Fibroblast of mammary gland (primary cell): Measurements from ENCODE around the gene FAIM2.

Experiments
- DNase-seq: peaks from one replicate; pipeline ENCODE4 v3.0.0-alpha.2; 2010; ENCODE audit warnings: low read depth
- H3K4me3 ChIP-seq: 2 replicates; pipeline ENCODE4 v1.5.1; 2011; ENCODE audit warnings: low read depth, mild to moderate bottlenecking, low read length, moderate library complexity; ENCODE audit not compliant: control insufficient read depth
- TF ChIP-seq, protein P1 (sequence below): conservative IDR thresholded peaks from 2 replicates; pipeline ENCODE4 v1.5.1; 2011; ENCODE audit warnings: low read depth, low read length, inconsistent platforms; ENCODE audit not compliant: control insufficient read depth, insufficient read depth

The FAIM2 gene

DNA sequence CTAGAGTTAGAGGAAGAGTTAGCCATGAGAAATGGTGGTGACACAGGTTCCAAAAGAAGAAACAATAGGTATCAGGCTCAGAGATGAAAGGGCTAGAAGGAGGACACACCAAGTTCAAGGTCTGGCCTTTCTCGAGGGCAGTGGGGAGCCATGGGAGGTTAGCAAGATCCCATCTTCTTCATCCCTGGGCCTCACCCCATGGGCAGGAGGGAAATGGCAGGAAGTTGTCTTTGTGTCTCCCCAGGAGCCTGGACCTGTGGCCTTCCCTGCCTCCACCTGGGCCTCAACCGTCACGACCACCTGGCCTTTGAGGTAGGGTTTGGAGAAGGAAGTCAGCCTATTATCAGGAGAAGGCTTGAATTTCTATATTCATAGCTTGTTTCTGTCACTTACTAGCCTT lies 41.0 kb upstream of the FAIM2 start:
- TF ChIP-seq, protein P1, sequence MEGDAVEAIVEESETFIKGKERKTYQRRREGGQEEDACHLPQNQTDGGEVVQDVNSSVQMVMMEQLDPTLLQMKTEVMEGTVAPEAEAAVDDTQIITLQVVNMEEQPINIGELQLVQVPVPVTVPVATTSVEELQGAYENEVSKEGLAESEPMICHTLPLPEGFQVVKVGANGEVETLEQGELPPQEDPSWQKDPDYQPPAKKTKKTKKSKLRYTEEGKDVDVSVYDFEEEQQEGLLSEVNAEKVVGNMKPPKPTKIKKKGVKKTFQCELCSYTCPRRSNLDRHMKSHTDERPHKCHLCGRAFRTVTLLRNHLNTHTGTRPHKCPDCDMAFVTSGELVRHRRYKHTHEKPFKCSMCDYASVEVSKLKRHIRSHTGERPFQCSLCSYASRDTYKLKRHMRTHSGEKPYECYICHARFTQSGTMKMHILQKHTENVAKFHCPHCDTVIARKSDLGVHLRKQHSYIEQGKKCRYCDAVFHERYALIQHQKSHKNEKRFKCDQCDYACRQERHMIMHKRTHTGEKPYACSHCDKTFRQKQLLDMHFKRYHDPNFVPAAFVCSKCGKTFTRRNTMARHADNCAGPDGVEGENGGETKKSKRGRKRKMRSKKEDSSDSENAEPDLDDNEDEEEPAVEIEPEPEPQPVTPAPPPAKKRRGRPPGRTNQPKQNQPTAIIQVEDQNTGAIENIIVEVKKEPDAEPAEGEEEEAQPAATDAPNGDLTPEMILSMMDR: no peak
- DNase-seq: no peak
- no peak overlapping the region for H3K4me3 ChIP-seq

DNA sequence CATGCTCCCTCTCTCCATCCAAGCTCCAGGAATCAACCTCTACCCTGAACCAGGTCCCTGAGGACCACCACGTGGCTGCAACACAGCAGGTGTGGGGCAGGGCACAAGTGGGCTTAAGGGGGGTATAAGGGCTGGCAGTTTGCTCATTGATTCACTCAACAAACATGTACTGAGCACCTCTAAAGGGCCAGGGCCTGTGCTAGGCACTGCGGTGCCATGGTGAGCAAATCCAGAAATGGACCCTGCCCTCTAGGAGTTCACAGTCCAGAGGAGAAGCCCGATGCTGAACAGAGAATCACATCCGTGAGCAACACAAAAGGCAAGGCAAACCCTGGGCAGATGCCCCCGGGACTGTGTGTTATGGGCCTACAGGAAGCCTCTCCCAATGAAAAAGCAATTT lies 40.3 kb upstream of the FAIM2 start:
- H3K4me3 ChIP-seq: no peak overlapping the region
- TF ChIP-seq, protein P1: no peak
- DNase-seq: no peak

DNA sequence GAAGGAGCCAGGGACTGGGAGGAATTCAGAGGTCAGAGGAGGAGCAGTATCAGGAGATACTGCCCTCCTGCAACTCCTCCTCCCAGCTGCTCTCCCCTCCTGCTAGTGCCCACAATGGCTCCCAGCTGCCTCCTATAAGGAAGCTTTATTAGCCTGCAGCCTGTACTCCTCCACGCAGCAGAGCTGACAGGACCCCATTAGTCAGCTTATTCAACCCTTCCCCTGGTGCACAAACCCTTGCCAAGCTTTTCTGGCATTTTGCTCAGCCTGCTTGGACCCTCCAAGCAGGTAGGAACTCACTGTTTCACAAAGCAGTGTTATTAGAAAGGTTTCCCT lies 39.9 kb upstream of the FAIM2 start:
- DNase-seq: no peak
- TF ChIP-seq, protein P1: no peak
- no peak overlapping the region for H3K4me3 ChIP-seq

DNA sequence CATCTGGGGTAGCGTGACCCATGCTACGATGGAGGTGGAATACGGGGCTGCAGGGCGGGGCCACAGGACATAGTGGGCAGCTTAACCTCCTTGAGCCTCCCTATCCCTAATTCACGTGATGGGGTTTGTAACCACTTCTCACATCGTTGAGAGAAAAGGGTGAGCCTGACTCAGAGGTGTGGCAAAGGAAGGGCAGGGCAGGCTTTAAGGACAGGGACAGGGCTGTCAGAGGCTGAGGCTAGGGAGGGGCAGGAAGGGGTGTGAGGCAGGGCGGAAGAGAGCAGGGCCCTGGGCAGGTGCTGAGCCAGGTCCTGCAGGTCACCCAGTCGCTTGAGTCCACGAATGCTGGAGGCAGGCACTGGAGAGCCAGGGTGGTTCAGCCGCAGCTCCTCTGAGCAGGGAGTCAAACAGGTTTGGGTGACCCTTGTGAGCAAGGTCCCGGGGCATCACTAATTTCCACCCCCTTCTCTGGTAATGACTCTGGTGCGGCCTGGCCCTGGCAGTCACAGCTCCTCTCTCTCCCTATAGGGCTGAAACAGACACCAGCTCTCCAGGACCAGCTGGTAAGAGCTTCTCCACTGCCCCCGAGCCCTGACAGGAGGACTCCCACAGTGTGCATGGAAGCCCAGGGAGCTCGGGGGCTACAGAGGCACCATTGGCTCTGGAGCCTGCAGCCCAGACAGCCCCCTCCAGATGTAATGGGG lies 39.4 kb upstream of the FAIM2 start:
- DNase-seq: no peak
- no peak overlapping the region for H3K4me3 ChIP-seq
- TF ChIP-seq, protein P1: no peak

DNA sequence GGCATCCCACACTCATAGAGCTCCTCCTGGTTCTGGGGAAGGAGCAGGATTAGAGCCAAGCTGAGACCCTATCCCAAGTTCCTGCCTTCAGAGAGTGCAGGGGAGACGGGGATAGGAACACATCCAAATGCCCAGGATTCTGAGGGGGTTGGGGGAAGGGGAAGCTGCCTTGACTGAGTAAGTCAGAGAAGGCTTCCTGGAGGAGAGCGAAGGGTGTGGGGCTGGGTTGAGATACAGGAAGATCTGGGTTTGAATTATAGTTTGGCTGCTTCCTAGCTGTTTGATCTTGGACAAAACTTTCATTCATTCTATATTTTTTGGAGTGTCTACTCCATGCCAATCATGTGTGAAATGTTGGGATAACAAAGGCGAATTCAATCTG lies 38.8 kb upstream of the FAIM2 start:
- TF ChIP-seq, protein P1: no peak
- H3K4me3 ChIP-seq: no peak overlapping the region
- no peak for DNase-seq

DNA sequence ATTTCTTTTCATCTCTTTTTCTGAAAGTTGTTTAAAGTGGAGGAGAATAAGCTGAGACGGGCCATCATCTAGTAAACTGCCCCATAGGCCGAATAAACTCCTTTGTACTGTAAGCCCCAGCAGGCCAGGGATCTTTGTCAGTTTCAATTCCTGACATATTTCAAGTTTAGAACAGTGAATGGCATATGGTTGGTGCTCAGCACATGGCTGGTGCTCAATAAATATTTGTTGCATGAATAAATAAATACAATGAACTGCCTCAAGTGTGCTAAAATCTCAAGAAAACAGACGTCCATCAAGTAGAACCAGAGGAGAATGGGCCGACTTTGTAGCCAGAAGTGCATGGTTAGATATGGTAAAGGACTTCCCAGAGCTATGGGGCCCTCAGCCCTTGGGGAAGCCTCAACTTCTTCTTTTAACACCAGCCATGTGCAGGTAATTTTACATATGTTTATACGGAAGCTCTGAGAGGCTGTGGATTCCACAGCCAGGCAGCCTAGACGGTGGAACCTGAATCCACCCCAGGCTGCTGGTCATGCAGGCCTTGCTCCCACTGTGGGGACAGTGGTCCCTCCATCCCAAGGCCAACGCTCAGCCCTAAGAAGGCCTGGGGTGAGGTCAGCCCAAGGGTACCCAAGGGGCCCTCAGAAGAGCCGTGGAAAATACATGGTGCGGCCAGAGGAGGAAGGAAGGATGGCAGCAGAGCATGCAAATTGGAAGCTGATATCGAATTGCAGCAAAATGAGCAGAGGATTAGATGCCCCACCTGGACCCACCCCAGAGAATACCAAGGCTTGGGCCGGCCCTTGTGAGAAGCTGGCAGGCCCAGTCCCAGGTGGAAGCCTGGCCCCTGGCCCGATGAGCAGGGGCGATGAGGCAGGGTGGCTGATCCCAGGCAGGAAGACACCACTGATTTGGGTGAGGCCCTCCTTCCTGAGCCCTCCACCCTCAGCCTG lies 38.1 kb upstream of the FAIM2 start:
- DNase-seq: no peak
- TF ChIP-seq, protein P1: no peak
- no peak overlapping the region for H3K4me3 ChIP-seq
